Activated CD8-positive, alpha-beta memory T cell treated with anti-CD3 and anti-CD28 coated beads, Interleukin-2, amount 10 ng/mL, durations not matched to agents 7 days and 5 days (primary cell): ENCODE data around the gene CYLC2. TPM values are rescaled to one million over a fixed set of nuclear protein-coding genes. Genes with fewer than 3 reads are reported as not detected.

ENCODE experiments used
- ATAC-seq: fragments of 150-1000 bp; cut with Tn5 transposase; one replicate; pipeline ENCODE4 v1.10.0; 2021; ENCODE audit warnings: moderate library complexity
- CTCF ChIA-PET: fragments of 350-600 bp; sonication (Branson Sonifier 250); formaldehyde crosslinking; loops from one replicate; lab custom pipeline; 2021; ENCODE audit warnings: antibody characterized with exemption; lab: Charles Lee
- DNase-seq: peaks from one replicate; pipeline ENCODE4 v3.0.0-alpha.2; 2020
- H3K27ac Mint-ChIP-seq: one replicate; pipeline ENCODE4 v1.8.0; 2021; ENCODE audit warnings: mild to moderate bottlenecking, mixed read lengths
- H3K27me3 Mint-ChIP-seq: one replicate; pipeline ENCODE4 v1.8.0; 2021; ENCODE audit warnings: mixed read lengths
- H3K36me3 Mint-ChIP-seq: one replicate; pipeline ENCODE4 v1.8.0; 2021; ENCODE audit warnings: mild to moderate bottlenecking, mixed read lengths
- H3K4me1 Mint-ChIP-seq: one replicate; pipeline ENCODE4 v1.8.0; 2021; ENCODE audit warnings: mixed read lengths
- H3K4me3 Mint-ChIP-seq: one replicate; pipeline ENCODE4 v1.8.0; 2021; ENCODE audit warnings: mild to moderate bottlenecking, moderate library complexity, mixed read lengths
- H3K9me3 Mint-ChIP-seq: one replicate; pipeline ENCODE4 v1.8.0; 2022; ENCODE audit warnings: low read depth, mixed read lengths
- total RNA-seq, 2 experiments: library from RNA; stranded (reverse); gene quantifications; one replicate each; pipeline ENCODE4 v1.2.3, GENCODE V29; 2021

Gene CYLC2
- not detected for total RNA-seq

- no peaks in the 10 kb centered on the region for H3K36me3 Mint-ChIP-seq
- H3K27ac Mint-ChIP-seq = no peak within 1 kb of the TSS
- H3K4me1 Mint-ChIP-seq = no peaks in the 10 kb centered on the region
- ATAC-seq (no peak), DNase-seq (no peak)
- H3K4me3 Mint-ChIP-seq = no peak within 1 kb of the TSS
- CTCF ChIA-PET = no interaction called here
- H3K27me3 Mint-ChIP-seq = no peaks in the 10 kb centered on the region
- H3K9me3 Mint-ChIP-seq = peaks cover 3% of the 10 kb centered on the region
Measured at GRCh38 chr9:102995033-102995432, at the start of gene CYLC2. Gene CYLC2, plus strand, starts transcription at chr9:102995333. Its CDS starts 48 bp downstream, at chr9:102995381.

- Mint-ChIP-seq H3K36me3 (no peaks in the 10 kb centered on the region), H3K4me1 (no peaks in the 10 kb centered on the region), H3K4me3 (no peak overlapping the region), H3K9me3 (peaks cover 10% of the 10 kb centered on the region), H3K27me3 (no peaks in the 10 kb centered on the region), H3K27ac (no peak overlapping the region)
- ATAC-seq (no peak), DNase-seq (no peak)
- CTCF ChIA-PET = no interaction called here
Measured at GRCh38 chr9:102950346-102950745, 44.8 kb upstream of the CYLC2 start.

GRCh38 chr9:102966999-102967398 lies 28.1 kb upstream of the CYLC2 start:
- CTCF ChIA-PET = no interaction called here
- Mint-ChIP-seq H3K9me3 (peaks cover 5% of the 10 kb centered on the region), H3K27ac (no peak overlapping the region), H3K36me3 (no peaks in the 10 kb centered on the region), H3K4me3 (no peak overlapping the region), H3K27me3 (no peaks in the 10 kb centered on the region), H3K4me1 (no peaks in the 10 kb centered on the region)
- ATAC-seq (no peak), DNase-seq (no peak)

- no peak for DNase-seq
- CTCF ChIA-PET = no interaction called here
- Mint-ChIP-seq H3K36me3 (no peaks in the 10 kb centered on the region), H3K4me3 (no peak overlapping the region), H3K9me3 (peaks cover 5% of the 10 kb centered on the region), H3K27ac (no peak overlapping the region), H3K4me1 (no peaks in the 10 kb centered on the region), H3K27me3 (no peaks in the 10 kb centered on the region)
- ATAC-seq = no peak
Measured at GRCh38 chr9:102967979-102968378, 27.2 kb upstream of the CYLC2 start.

- DNase-seq (no peak), ATAC-seq (no peak)
- H3K9me3 Mint-ChIP-seq = peaks cover 8% of the 10 kb centered on the region
- no peaks in the 10 kb centered on the region for H3K4me1 Mint-ChIP-seq
- no peaks in the 10 kb centered on the region for H3K27me3 Mint-ChIP-seq
- H3K4me3 Mint-ChIP-seq = no peak overlapping the region
- H3K27ac Mint-ChIP-seq = no peak overlapping the region
- CTCF ChIA-PET = no interaction called here
- H3K36me3 Mint-ChIP-seq = no peaks in the 10 kb centered on the region
Measured at GRCh38 chr9:102972780-102973179, 22.4 kb upstream of the CYLC2 start.

GRCh38 chr9:102974530-102974929 lies 20.6 kb upstream of the CYLC2 start:
- H3K4me1 Mint-ChIP-seq = no peaks in the 10 kb centered on the region
- DNase-seq (no peak), ATAC-seq (no peak)
- H3K27ac Mint-ChIP-seq = no peak overlapping the region
- peaks cover 6% of the 10 kb centered on the region for H3K9me3 Mint-ChIP-seq
- no peaks in the 10 kb centered on the region for H3K36me3 Mint-ChIP-seq
- no peak overlapping the region for H3K4me3 Mint-ChIP-seq
- CTCF ChIA-PET = no interaction called here
- no peaks in the 10 kb centered on the region for H3K27me3 Mint-ChIP-seq

- no peaks in the 10 kb centered on the region for H3K36me3 Mint-ChIP-seq
- no peaks in the 10 kb centered on the region for H3K4me1 Mint-ChIP-seq
- H3K9me3 Mint-ChIP-seq = peaks cover 6% of the 10 kb centered on the region
- CTCF ChIA-PET = no interaction called here
- no peaks in the 10 kb centered on the region for H3K27me3 Mint-ChIP-seq
- no peak overlapping the region for H3K4me3 Mint-ChIP-seq
- ATAC-seq = no peak
- H3K27ac Mint-ChIP-seq = no peak overlapping the region
- DNase-seq = no peak
Measured at GRCh38 chr9:102975251-102975650, 19.9 kb upstream of the CYLC2 start.

- DNase-seq (no peak), ATAC-seq (no peak)
- no peaks in the 10 kb centered on the region for H3K4me1 Mint-ChIP-seq
- no peaks in the 10 kb centered on the region for H3K36me3 Mint-ChIP-seq
- peaks cover 10% of the 10 kb centered on the region for H3K9me3 Mint-ChIP-seq
- no peaks in the 10 kb centered on the region for H3K27me3 Mint-ChIP-seq
- no peak overlapping the region for H3K4me3 Mint-ChIP-seq
- CTCF ChIA-PET = no interaction called here
- no peak overlapping the region for H3K27ac Mint-ChIP-seq
Measured at GRCh38 chr9:102985162-102985895, 9.8 kb upstream of the CYLC2 start.

GRCh38 chr9:102986425-102986824 lies 8.7 kb upstream of the CYLC2 start:
- Mint-ChIP-seq H3K4me1 (no peaks in the 10 kb centered on the region), H3K36me3 (no peaks in the 10 kb centered on the region), H3K27me3 (no peaks in the 10 kb centered on the region), H3K27ac (no peak overlapping the region), H3K4me3 (no peak overlapping the region), H3K9me3 (peaks cover 7% of the 10 kb centered on the region)
- DNase-seq = no peak
- ATAC-seq = no peak
- CTCF ChIA-PET = no interaction called here

GRCh38 chr9:103003689-103004088 lies 8.6 kb downstream of the CYLC2 start:
- peaks cover 10% of the 10 kb centered on the region for H3K9me3 Mint-ChIP-seq
- CTCF ChIA-PET = no interaction called here

GRCh38 chr9:103014242-103014641 lies 19.1 kb downstream of the CYLC2 start:
- ATAC-seq (no peak), DNase-seq (no peak)
- H3K4me1 Mint-ChIP-seq = no peaks in the 10 kb centered on the region
- H3K27ac Mint-ChIP-seq = no peak overlapping the region
- H3K27me3 Mint-ChIP-seq = no peaks in the 10 kb centered on the region
- H3K4me3 Mint-ChIP-seq = no peak overlapping the region
- no peaks in the 10 kb centered on the region for H3K36me3 Mint-ChIP-seq
- CTCF ChIA-PET = no interaction called here
- H3K9me3 Mint-ChIP-seq = peaks cover 2% of the 10 kb centered on the region

More at GRCh38 chr9:103003689-103004088, 8.6 kb downstream of the CYLC2 start:
- no peak overlapping the region for H3K4me3 Mint-ChIP-seq
- DNase-seq (no peak), ATAC-seq (no peak)
- H3K27me3 Mint-ChIP-seq = no peaks in the 10 kb centered on the region
- H3K27ac Mint-ChIP-seq = no peak overlapping the region
- H3K36me3 Mint-ChIP-seq = no peaks in the 10 kb centered on the region
- H3K4me1 Mint-ChIP-seq = no peaks in the 10 kb centered on the region

- CTCF ChIA-PET = no interaction called here
- Mint-ChIP-seq H3K4me1 (no peaks in the 10 kb centered on the region), H3K27me3 (no peaks in the 10 kb centered on the region), H3K4me3 (no peak overlapping the region), H3K9me3 (no peaks in the 10 kb centered on the region), H3K27ac (no peak overlapping the region), H3K36me3 (no peaks in the 10 kb centered on the region)
- ATAC-seq (no peak), DNase-seq (no peak)
Measured at GRCh38 chr9:103025796-103026195, 30.7 kb downstream of the CYLC2 start.

GRCh38 chr9:103037508-103038477 lies 42.7 kb downstream of the CYLC2 start:
- Mint-ChIP-seq H3K27ac (no peak overlapping the region), H3K27me3 (no peaks in the 10 kb centered on the region), H3K9me3 (peaks cover 15% of the 10 kb centered on the region), H3K4me3 (no peak overlapping the region), H3K4me1 (no peaks in the 10 kb centered on the region), H3K36me3 (no peaks in the 10 kb centered on the region)
- CTCF ChIA-PET = no interaction called here
- no peak for DNase-seq
- no peak for ATAC-seq

GRCh38 chr9:103041961-103042360 lies 46.8 kb downstream of the CYLC2 start:
- H3K9me3 Mint-ChIP-seq = peaks cover 15% of the 10 kb centered on the region
- H3K4me1 Mint-ChIP-seq = no peaks in the 10 kb centered on the region
- H3K36me3 Mint-ChIP-seq = no peaks in the 10 kb centered on the region
- ATAC-seq (no peak), DNase-seq (no peak)
- no peak overlapping the region for H3K27ac Mint-ChIP-seq
- CTCF ChIA-PET = no interaction called here
- no peaks in the 10 kb centered on the region for H3K27me3 Mint-ChIP-seq
- H3K4me3 Mint-ChIP-seq = no peak overlapping the region
